Measurements from ENCODE around the gene PALD1.

- no peak for TF ChIP-seq CTCF (IDR thresholded peaks at IDR 0.05)
- no peak for TF ChIP-seq POLR2A (IDR thresholded peaks at IDR 0.05; ENCODE audit: low read depth)
- TF ChIP-seq EP300 (IDR thresholded peaks at IDR 0.05) = no peak
- TF ChIP-seq POLR2AphosphoS5 (IDR thresholded peaks at IDR 0.05) = no peak
Measured at GRCh38 chr10:70557086-70557845, 78.7 kb downstream of the PALD1 start.

All from esophagus muscularis mucosa (tissue), 4 donors.